BLaER1 treated with 17β-estradiol and CSF1 and Interleukin-3, amounts not matched to agents 10 nM and 100 nM (cell line): Measurements from ENCODE around the gene TTC7B.

Experiments used
- H3K27ac ChIP-seq, 11 experiments: shearing (Covaris generic); formaldehyde crosslinking; 2 replicates each; pipeline ENCODE4 v1.8.1; 2022
- H3K27me3 ChIP-seq, 11 experiments: shearing (Covaris generic); formaldehyde crosslinking; 2 replicates each; pipeline ENCODE4 v1.8.1; 2022
- H3K36me3 ChIP-seq, 11 experiments: shearing (Covaris generic); formaldehyde crosslinking; 2 replicates each; pipeline ENCODE4 v1.8.1; 2022
- H3K4me1 ChIP-seq, 10 experiments: shearing (Covaris generic); formaldehyde crosslinking; 2 replicates each; pipeline ENCODE4 v1.8.1; 2022
- H3K4me2 ChIP-seq, 11 experiments: shearing (Covaris generic); formaldehyde crosslinking; 2 replicates each; pipeline ENCODE4 v1.8.1; 2022
- H3K4me3 ChIP-seq, 10 experiments: shearing (Covaris generic); formaldehyde crosslinking; 2 replicates each; pipeline ENCODE4 v1.8.1; 2022
- H3K9ac ChIP-seq, 11 experiments: shearing (Covaris generic); formaldehyde crosslinking; 2 replicates each; pipeline ENCODE4 v1.8.1; 2022
- H3K9me3 ChIP-seq, 11 experiments: shearing (Covaris generic); formaldehyde crosslinking; replicated peaks in 1 of 11; 2 replicates each; pipeline ENCODE4 v1.8.1; 2022
- H4K20me1 ChIP-seq, 11 experiments: shearing (Covaris generic); formaldehyde crosslinking; 2 replicates each; pipeline ENCODE4 v1.8.1; 2022
- Cebpa-rat ChIP-seq, 11 experiments: shearing (Covaris generic); IDR thresholded peaks; 2 replicates each; pipeline ENCODE4 v1.8.1; 2022

The TTC7B gene

GRCh38 chr14:90630171-90630806, 185.9 kb downstream of the TTC7B start:
- H3K4me1 ChIP-seq = peaks cover 62 to 96% (median 67%) of the 10 kb centered on the region in 10 experiments
- peak overlapping the region; percentile 70 to 97 (median 83) for H3K27ac ChIP-seq
- peak overlapping the region; percentile 45 to 85 (median 68); a peak in 20 of 22 replicates for H3K9ac ChIP-seq
- H3K4me2 ChIP-seq = peak overlapping the region; percentile 77 to 92 (median 88)
- H3K36me3 ChIP-seq = peaks cover 0 to 10% (median 0%) of the 10 kb centered on the region in 11 experiments; a peak in 2 of 22 replicates
- H3K9me3 ChIP-seq = peaks cover 0 to 14% (median 6%) of the 10 kb centered on the region in 11 experiments; a peak in 8 of 22 replicates
- no peaks in the 10 kb centered on the region for H4K20me1 ChIP-seq
- TF ChIP-seq Cebpa-rat (IDR thresholded peaks at IDR 0.05) = peak; percentile 65 to 99 (median 92); a peak in 21 of 22 replicates
- H3K4me3 ChIP-seq = peak overlapping the region in 2 of 10 experiments; percentile 5 to 16; a peak in 4 of 20 replicates
- no peaks in the 10 kb centered on the region for H3K27me3 ChIP-seq

GRCh38 chr14:90629471-90629870, 186.8 kb downstream of the TTC7B start:
- Histone ChIP-seq H4K20me1 (no peaks in the 10 kb centered on the region), H3K27ac (peak overlapping the region; percentile 70 to 97 (median 83)), H3K4me3 (peak overlapping the region in 3 of 10 experiments; percentile 11 to 16 (median 16); a peak in 4 of 20 replicates), H3K4me2 (peak overlapping the region; percentile 77 to 92 (median 88)), H3K9ac (peak overlapping the region; percentile 45 to 85 (median 68); a peak in 18 of 22 replicates), H3K9me3 (peaks cover 0 to 9% (median 3%) of the 10 kb centered on the region in 11 experiments; a peak in 8 of 22 replicates), H3K4me1 (peaks cover 62 to 98% (median 67%) of the 10 kb centered on the region in 10 experiments), H3K27me3 (no peaks in the 10 kb centered on the region), H3K36me3 (peaks cover 0 to 10% (median 0%) of the 10 kb centered on the region in 11 experiments; a peak in 2 of 22 replicates)
- no peak for TF ChIP-seq Cebpa-rat (IDR thresholded peaks at IDR 0.05)

GRCh38 chr14:90628825-90629224, 187.4 kb downstream of the TTC7B start:
- Histone ChIP-seq H3K4me3 (peak overlapping the region in 2 of 10 experiments; percentile 11 to 14; a peak in 3 of 20 replicates), H3K4me1 (peaks cover 65 to 98% (median 68%) of the 10 kb centered on the region in 10 experiments), H3K36me3 (peaks cover 0 to 4% (median 0%) of the 10 kb centered on the region in 11 experiments; a peak in 1 of 22 replicates), H3K27me3 (no peaks in the 10 kb centered on the region), H3K4me2 (peak overlapping the region; percentile 77 to 92 (median 88)), H3K9ac (peak overlapping the region; percentile 19 to 85 (median 68); a peak in 19 of 22 replicates), H3K27ac (peak overlapping the region; percentile 70 to 97 (median 83)), H3K9me3 (peaks cover 0 to 3% (median 0%) of the 10 kb centered on the region in 11 experiments; a peak in 6 of 22 replicates), H4K20me1 (no peaks in the 10 kb centered on the region)
- TF ChIP-seq Cebpa-rat (IDR thresholded peaks at IDR 0.05) = no peak

DNA sequence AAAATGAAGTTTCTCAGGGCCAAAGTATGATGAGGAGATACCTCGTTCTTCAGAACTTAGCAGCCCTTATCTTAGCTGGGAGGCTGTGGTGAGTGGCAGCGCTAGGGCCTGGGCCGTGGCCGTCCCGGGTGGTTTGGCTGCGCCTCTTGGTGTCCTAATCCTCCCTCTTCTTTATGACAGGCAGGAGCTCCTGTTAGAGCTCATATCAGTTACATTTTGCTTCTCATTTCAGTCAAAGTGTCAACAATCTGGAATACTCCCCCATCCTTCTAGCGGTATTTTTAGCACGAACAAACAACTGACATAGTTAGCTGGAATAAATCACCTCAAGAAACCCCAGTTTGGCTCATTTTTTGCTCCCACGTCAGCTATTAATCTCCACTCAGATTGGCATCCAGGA, 188.8 kb downstream of the TTC7B start:
- H3K4me3 ChIP-seq = no peak overlapping the region
- H3K27me3 ChIP-seq = no peaks in the 10 kb centered on the region
- H3K27ac ChIP-seq = peak overlapping the region in 10 of 11 experiments; percentile 70 to 97 (median 86); a peak in 15 of 22 replicates
- H3K36me3 ChIP-seq = no peaks in the 10 kb centered on the region
- no peak for TF ChIP-seq Cebpa-rat (IDR thresholded peaks at IDR 0.05)
- H3K9me3 ChIP-seq = no peaks in the 10 kb centered on the region
- H4K20me1 ChIP-seq = no peaks in the 10 kb centered on the region
- H3K9ac ChIP-seq = peak overlapping the region in 1 of 11 experiments; percentile 81; a peak in 2 of 22 replicates
- H3K4me1 ChIP-seq = peaks cover 62 to 98% (median 66%) of the 10 kb centered on the region in 10 experiments
- peak overlapping the region; percentile 77 to 92 (median 88) for H3K4me2 ChIP-seq

DNA sequence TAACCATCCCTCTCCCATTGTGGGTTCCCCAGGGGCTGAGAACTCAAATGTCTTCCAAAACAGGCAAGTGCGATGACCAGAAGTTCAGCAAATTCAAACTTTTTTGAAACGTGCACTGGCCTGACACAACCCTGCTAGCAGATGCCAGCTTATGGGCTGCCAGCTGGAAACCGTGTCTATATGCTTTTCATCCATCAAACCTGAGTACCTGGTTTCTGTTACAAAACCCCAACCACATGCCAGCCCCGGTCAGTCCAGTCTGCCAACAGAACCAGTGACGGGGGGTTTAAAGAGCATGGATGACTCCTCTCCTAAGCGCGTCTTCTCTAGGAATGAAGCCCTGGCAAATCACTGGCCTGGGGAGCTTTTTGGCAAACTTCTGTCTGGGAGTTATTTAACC, 189.7 kb downstream of the TTC7B start:
- no peak for TF ChIP-seq Cebpa-rat (IDR thresholded peaks at IDR 0.05)
- H3K4me1 ChIP-seq = peaks cover 53 to 91% (median 57%) of the 10 kb centered on the region in 10 experiments

GRCh38 chr14:90625445-90625844, 190.8 kb downstream of the TTC7B start:
- Histone ChIP-seq H3K27me3 (no peaks in the 10 kb centered on the region), H4K20me1 (no peaks in the 10 kb centered on the region), H3K36me3 (peaks cover 0 to 9% (median 0%) of the 10 kb centered on the region in 11 experiments; a peak in 4 of 22 replicates), H3K9me3 (peaks cover 0 to 8% (median 0%) of the 10 kb centered on the region in 11 experiments; a peak in 3 of 22 replicates), H3K4me2 (peak overlapping the region in 3 of 11 experiments; percentile 80 to 91 (median 89); a peak in 7 of 22 replicates), H3K9ac (peak overlapping the region in 1 of 11 experiments; percentile 48; a peak in 1 of 22 replicates), H3K27ac (peak overlapping the region in 3 of 11 experiments; percentile 58 to 74 (median 59); a peak in 5 of 22 replicates), H3K4me3 (no peak overlapping the region), H3K4me1 (peaks cover 47 to 85% (median 52%) of the 10 kb centered on the region in 10 experiments)
- no peak for TF ChIP-seq Cebpa-rat (IDR thresholded peaks at IDR 0.05)

More for the DNA sequence above, 189.7 kb downstream of the TTC7B start:
- peak overlapping the region in 1 of 11 experiments; percentile 8; a peak in 1 of 22 replicates for H3K9ac ChIP-seq
- no peaks in the 10 kb centered on the region for H4K20me1 ChIP-seq
- no peak overlapping the region for H3K4me3 ChIP-seq
- peak overlapping the region in 10 of 11 experiments; percentile 3 to 92 (median 88); a peak in 13 of 22 replicates for H3K4me2 ChIP-seq
- H3K27ac ChIP-seq = peak overlapping the region in 3 of 11 experiments; percentile 95 to 97 (median 96); a peak in 5 of 22 replicates
- no peaks in the 10 kb centered on the region for H3K36me3 ChIP-seq
- no peaks in the 10 kb centered on the region for H3K27me3 ChIP-seq
- peaks cover 0 to under 1% (median 0%) of the 10 kb centered on the region in 11 experiments; a peak in 1 of 22 replicates for H3K9me3 ChIP-seq

- Histone ChIP-seq H3K4me1 (peaks cover 44 to 82% (median 49%) of the 10 kb centered on the region in 10 experiments), H3K9ac (peak overlapping the region in 1 of 11 experiments; percentile 48; a peak in 2 of 22 replicates), H3K4me2 (peak overlapping the region in 4 of 11 experiments; percentile 57 to 91 (median 84); a peak in 7 of 22 replicates), H3K4me3 (no peak overlapping the region), H4K20me1 (no peaks in the 10 kb centered on the region), H3K36me3 (peaks cover 0 to 12% (median 2%) of the 10 kb centered on the region in 11 experiments; a peak in 4 of 22 replicates), H3K27ac (peak overlapping the region in 4 of 11 experiments; percentile 20 to 74 (median 58); a peak in 7 of 22 replicates), H3K27me3 (no peaks in the 10 kb centered on the region), H3K9me3 (peaks cover 0 to 8% (median 0%) of the 10 kb centered on the region in 11 experiments; a peak in 3 of 22 replicates)
- TF ChIP-seq Cebpa-rat (IDR thresholded peaks at IDR 0.05) = no peak
Observed at GRCh38 chr14:90624732-90625400, 191.4 kb downstream of the TTC7B start.

DNA sequence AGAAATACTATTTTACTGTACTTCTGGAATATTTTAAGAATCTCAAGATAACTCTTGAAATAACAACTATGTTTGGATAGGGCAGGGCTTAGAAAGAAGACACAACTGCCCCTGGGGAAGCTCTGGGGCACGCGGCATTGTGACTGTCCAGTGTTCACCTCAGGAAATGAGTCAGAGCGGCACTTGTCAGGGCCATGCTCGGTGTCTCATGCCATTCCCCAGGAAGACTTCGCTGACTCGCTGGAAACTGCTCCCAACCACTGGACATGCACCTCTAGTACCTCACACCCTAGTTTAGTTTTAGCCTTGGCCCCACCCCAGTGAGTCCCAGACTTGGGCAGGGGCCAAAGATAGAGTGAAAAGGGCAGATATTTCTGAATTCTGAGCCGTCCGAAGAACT, 192.0 kb downstream of the TTC7B start:
- Histone ChIP-seq H3K9me3 (peaks cover 0 to 8% (median 0%) of the 10 kb centered on the region in 11 experiments; a peak in 3 of 22 replicates), H3K4me2 (peak overlapping the region in 5 of 11 experiments; percentile 34 to 91 (median 80); a peak in 9 of 22 replicates), H3K27ac (peak overlapping the region in 4 of 11 experiments; percentile 20 to 74 (median 58); a peak in 7 of 22 replicates), H3K4me3 (no peak overlapping the region), H3K27me3 (no peaks in the 10 kb centered on the region), H3K9ac (peak overlapping the region in 1 of 11 experiments; percentile 48; a peak in 2 of 22 replicates), H4K20me1 (no peaks in the 10 kb centered on the region), H3K4me1 (peaks cover 37 to 76% (median 42%) of the 10 kb centered on the region in 10 experiments), H3K36me3 (peaks cover 0 to 19% (median 6%) of the 10 kb centered on the region in 11 experiments; a peak in 5 of 22 replicates)
- TF ChIP-seq Cebpa-rat (IDR thresholded peaks at IDR 0.05) = no peak
